GM19193 (cell line): Measurements from ENCODE around the gene TECRL.

ENCODE experiments used
- POLR2A ChIP-seq: IDR thresholded peaks from 4 replicates; pipeline ENCODE4 v1.6.1; 2011; ENCODE audit not compliant: insufficient read depth, insufficient read length; ENCODE audit errors: extremely low read depth

Gene TECRL

DNA sequence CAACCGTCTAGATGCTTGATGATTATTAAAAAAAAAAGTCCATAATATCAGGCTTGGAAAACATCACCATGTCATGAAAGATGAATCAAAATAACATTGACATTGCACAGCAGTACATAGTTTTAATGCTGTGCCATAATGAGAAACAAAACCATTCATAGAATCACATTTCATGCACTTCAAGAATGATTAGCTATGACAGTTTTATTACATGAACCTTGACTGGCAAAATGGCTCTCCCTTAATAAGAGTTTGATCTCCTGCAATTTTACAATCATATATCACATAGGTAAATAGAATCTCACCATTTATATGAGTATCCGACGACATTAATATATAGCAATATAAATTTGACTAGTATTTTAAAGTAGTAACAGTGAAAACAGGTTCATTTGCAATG lies 49.8 kb downstream of the TECRL start:
- no peak for TF ChIP-seq POLR2A

DNA sequence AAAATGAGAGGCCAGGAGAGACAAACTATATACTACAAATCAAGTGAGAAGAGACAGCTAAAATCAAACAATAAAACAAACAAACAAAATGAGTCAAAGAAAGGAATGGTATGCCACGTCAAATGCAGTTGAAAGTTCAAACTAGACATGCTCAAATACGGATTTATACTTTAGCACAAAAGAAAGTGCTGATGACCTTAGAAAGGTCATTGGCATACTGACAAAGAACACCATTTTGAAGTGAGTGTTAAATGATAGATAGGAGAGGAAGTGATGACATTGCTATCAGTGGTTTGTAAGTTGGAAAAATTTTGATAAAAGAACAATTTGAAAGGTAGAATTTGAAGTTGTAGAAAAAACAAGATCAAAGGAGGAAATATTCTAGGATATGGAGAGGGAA lies 55.3 kb downstream of the TECRL start:
- TF ChIP-seq POLR2A: no peak

DNA sequence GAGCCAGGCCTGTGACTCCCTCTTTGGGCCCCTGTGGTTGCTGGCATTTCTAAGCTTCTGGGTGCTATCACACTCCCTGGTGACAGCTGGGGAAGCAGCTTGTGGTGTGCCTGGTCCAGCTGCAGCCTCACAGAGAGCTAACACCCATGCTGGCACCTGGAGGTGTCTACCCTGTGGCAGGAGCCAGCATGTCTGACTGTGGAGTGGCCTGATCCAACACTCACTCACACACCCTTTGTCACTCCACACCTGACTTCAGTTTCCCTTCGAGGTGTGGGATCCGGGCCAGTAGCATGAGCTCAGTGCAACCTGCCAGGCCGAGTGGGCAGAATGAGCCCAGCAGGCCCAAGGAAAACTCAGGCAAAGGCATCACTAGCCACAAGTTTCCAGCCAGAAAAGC lies 67.5 kb downstream of the TECRL start:
- no peak for TF ChIP-seq POLR2A

DNA sequence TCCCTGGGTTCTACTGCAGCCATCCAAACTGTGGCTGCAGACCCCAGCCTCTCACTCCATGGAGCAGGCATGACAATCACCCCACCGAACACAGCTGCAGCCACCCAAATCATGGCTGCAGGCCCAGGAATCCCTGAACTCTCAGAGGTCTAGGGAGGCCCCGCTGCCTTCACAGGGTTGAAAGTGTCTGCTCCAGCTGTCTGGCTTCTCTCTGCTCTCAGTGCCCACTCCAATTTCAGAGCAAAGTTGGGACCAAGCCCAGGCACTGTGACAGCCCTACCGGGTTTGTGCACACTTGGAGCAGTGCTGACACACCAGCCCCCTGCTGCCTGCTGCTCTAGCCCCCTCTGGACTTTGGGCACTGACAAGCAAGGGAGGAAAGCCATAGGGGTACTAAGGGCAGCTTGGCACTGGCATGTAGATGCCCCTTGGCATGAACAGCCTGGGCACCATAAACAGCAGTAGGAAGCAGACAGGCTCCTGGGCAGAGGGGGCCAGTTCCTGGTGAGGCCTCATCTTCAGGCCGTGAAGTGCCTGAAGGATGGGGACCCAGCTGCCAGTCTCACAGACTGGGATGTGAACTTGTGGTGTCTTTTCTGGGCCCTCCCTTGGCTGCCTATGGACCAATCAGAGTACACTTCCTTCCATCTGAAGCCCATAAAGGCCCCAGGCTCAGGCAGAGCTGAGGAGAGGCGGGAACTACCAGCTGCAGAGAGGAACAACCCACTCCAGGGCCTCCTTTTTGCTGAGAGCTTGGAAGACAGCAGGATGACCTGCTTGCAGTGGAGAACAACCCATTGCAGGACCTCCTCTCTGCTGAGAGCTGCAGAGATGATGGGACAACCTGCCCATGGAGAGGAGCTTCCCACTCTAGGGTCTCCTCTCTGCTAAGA lies 68.8 kb downstream of the TECRL start:
- TF ChIP-seq POLR2A: no peak

DNA sequence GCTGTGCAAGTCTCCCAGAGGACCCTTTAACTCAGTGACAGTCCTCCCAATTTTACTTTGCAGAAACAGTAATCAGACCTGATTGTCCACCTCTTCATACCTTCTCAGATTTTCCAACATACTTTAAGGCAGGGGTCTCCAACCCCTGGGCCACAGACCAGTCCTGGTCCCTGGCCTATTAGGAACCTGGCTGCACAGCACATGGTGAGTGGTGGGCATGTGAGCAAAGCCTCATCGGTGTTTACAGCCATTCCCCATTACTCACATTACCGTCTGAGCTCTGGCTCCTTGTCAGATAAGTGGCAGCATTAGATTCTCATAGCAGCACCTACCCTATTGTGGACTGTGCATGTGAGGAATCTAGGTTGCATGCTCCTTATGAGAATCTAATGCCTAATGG lies 74.3 kb downstream of the TECRL start:
- no peak for TF ChIP-seq POLR2A

DNA sequence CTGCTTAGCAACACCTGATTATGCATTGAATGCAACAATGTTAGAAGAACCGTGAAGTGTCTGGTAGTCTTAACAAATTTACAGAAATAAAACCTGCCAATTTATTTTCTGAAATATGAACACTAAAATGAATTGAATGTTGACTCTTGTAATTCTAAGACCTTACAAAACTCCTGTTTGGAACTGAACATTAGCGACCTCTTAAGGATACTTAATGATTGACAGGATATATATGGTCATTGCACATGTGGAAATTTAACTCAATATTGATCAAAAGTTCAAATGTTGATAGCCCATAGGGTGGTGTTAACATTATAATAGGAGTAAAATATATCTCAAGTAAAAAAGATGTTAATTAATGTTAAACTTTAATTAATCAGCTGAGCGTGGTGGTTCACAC lies 79.1 kb downstream of the TECRL start:
- TF ChIP-seq POLR2A: no peak

DNA sequence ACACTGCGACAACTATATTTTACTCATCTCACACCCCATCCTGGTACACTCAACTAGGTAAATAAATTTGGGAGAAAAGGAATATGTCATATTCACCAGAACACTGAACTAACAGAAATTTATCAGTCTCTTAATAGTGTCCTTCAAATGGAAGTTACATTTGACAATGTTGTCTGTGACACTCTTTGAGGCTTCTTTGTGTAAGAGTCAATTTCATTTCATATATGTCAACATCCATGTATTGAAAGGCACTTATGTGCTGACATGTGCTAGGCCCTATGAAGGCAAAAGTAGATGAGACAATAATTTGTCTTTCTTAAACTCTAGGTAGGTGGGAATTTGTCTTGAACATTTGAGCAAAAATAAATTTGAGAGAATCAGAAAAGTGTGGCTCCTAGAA lies 82.0 kb downstream of the TECRL start:
- TF ChIP-seq POLR2A: no peak

DNA sequence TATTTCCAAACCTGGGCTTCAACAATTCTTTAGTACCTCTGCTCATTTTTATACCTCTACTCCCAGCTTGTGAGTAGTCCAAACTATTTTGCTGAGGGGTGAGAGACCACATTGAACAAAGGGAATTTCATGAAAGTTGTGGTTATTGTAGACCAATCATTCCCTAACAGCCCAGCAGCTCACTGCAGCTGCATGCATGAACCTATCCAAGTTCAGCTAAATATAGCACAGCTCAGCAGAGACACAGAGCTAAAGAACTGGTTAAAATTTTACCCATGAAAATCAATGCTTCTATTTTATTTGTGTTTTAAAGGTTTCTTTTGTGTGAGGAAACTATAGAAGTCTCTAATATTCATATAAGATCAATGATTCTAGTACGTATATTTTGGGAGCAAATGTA lies 82.7 kb downstream of the TECRL start:
- no peak for TF ChIP-seq POLR2A

DNA sequence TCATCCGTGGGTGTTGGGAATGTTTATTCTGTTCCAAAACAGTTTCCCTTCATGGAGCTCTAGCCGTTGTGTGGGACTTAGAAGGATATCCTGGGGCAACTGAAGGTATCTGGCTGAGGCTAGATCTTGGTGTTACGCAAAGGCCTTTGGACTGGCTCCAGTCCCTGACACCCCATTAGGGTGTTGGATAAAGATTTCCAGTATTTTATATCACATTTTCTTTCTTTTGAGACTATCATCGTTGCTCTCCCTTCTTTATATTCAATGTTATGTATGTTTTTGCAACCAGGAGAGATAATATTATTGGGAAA lies 103.0 kb downstream of the TECRL start:
- no peak for TF ChIP-seq POLR2A

DNA sequence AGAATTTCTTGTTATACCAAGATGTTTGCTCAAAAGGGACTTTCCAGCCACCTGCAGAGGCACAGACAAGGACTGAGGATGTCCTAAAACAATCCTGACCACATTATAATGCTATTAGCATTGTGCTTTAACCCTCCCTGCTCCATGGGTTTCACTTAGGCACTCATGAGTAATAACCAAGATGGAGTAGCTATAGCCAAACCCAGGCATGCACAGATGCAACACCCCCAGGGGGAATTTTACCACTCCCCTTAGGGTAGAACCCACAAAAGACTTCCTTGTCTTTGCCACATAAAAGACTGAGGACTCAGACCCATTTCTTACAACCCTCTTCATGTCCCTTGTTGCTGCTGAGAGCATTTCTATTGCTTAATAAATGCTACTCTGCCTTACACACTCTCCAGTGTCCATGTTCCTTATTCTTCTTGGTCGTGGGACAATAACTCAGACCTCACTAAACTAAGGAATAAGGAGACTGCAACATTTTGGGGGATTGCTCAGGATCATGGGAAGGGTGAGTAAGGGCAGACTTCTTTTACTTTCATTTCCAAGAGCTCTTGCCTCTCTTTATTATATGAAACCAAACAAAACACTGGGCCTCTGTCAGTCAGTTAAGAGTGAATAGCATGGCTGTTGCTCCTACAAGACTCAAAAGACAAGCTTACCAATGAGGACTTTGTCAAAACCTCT lies 103.5 kb downstream of the TECRL start:
- no peak for TF ChIP-seq POLR2A

DNA sequence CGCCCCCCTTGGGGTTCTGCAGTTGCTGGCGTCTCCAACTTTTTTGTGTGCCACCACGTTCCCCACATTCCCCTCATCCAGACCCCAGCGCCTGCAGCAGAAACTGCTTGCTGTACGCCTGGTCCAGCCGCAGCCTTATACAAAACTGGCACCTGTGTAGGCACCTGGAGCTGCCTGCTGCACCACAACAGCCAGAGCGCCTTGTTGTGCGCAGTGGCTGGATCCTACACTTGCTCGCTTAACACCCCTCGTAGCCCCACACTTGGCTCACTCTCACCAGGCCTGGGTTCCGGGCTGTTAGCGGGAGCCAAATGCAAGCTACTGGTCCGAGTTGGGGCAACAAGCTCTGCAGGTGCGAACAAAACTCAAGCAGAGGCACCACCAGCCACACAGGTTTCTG lies 136.8 kb downstream of the TECRL start:
- TF ChIP-seq POLR2A: no peak

DNA sequence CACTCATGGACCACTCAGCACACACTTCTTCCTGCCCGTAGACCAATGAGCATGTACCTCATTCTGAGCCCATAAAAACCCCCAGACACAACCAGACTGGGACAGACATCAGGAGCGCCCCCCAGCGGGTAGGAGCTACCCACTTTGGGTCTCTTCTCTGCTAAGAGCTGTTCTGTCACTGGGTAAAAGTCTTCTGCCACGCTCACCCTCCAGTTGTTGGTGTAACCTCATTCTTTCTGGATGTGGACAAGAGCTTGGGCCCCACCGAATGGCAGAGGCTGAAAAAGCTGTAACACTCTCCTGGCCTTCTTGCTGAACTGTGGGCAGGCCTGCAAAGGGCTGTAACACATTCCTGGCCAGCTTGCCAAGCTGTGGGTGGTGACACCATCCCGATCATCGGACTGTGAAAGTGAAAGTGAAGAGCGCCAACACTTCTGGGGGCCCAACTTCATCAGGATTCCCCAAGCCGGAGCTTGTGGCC lies 137.6 kb downstream of the TECRL start:
- TF ChIP-seq POLR2A: no peak

DNA sequence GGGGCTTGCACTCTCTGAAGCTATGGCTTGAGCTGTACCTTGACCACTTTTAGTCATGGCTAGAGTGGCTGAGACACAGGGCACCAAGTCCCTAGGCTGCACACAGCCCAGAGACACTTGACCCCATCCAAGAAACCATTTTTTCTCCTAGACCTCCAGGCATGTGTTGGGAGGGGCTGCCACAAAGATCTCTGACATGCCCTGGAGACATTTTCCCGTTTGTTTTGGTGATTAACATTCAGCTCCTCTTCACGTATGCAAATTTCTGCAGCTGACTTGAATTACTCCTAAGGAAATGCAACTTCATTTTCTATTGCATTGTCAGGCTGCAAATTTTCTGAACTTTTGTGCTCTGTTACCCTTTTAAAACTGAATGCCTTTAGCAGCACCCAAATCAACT lies 142.6 kb downstream of the TECRL start:
- no peak for TF ChIP-seq POLR2A

DNA sequence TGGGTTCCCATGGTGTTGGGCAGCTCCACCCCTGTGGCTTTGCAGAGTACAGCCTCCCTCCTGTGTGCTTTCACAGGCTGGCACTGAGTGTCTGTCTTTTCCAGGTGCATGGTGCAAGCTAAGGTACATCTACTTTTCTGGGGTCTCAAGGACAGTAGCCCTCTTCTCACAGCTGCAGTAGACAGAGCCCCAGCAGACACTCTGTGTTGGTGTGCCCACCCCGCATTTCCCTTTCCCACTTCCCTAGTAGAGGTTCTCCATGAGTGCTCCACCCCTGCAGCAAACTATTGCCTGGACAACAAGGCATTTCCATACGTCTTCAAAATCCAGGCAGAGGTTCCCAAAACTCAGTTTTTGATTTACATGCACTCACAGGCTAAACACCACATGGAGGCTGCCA lies 143.0 kb downstream of the TECRL start:
- TF ChIP-seq POLR2A: no peak

DNA sequence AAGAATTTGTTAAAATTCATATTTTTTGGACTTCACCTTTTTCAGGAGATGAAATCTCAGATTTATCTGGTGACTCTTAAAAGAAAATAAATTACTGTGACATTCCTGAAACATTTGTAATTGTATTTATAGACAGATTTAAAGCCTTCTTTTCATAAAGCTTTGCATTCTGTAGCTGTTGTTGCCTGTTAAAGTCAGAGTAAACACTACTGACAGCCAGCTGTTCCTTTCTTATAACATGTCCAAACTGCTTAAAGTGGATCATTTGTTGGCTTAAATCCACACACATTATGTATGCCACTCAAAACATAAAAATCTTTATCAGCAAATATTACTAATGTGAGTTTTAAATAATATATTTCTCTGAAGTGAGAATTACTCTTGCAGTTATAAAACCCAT lies 157.5 kb downstream of the TECRL start:
- TF ChIP-seq POLR2A: no peak

DNA sequence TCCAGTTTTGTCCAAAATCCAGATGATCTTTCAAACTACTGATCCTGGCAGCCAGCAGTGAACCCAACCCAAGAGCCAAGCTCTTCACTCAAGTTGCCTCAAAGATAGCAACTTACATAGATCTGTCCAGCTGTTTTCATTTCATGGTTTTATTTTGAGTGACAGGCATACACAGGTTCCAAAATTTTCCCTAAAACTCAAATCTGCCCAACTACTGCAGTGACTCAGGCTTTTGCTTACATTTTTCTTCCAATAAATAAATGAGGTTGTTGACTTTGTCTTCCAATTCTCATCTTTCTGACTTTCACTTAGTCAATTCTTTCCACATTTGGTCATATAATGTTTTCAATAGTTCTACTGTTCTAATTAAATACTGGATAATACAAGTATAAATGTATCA lies 158.8 kb downstream of the TECRL start:
- no peak for TF ChIP-seq POLR2A
